NT2/D1 (cell line): ENCODE results near the gene FKBP7.
"Not testable (repeated sequence)": the region's sequence is repeated elsewhere in the genome, so short reads cannot be mapped to it uniquely, and the experiment has no call there.

ENCODE experiments used
- DNase-seq: peaks from one replicate; pipeline ENCODE4 v3.0.0-alpha.2; 2011; ENCODE audit warnings: low read depth, low spot score
- H3K27me3 ChIP-seq: 2 replicates; pipeline ENCODE4 v1.6.0; 2011; ENCODE audit warnings: mild to moderate bottlenecking; ENCODE audit not compliant: insufficient read length, insufficient read depth
- H3K36me3 ChIP-seq: 2 replicates; pipeline ENCODE4 v1.6.1; 2011; ENCODE audit warnings: mild to moderate bottlenecking, low read length, mixed read lengths; ENCODE audit not compliant: insufficient read depth, insufficient read length
- H3K4me1 ChIP-seq: 2 replicates; pipeline ENCODE4 v1.5.1; 2011; ENCODE audit not compliant: insufficient read depth, insufficient read length
- H3K4me3 ChIP-seq: 2 replicates; pipeline ENCODE4 v1.5.1; 2011; ENCODE audit warnings: low read depth; ENCODE audit not compliant: insufficient read length
- H3K9ac ChIP-seq: 2 replicates; pipeline ENCODE4 v1.6.0; 2011; ENCODE audit warnings: low read depth; ENCODE audit not compliant: insufficient read length
- H3K9me3 ChIP-seq: 2 replicates; pipeline ENCODE4 v1.5.1; 2011; ENCODE audit warnings: mild to moderate bottlenecking, low read length; ENCODE audit not compliant: insufficient read depth
- SUZ12 ChIP-seq: IDR thresholded peaks from 2 replicates; pipeline ENCODE4 v1.6.1; 2011; ENCODE audit not compliant: insufficient read length, insufficient read depth; ENCODE audit errors: extremely low read depth
- YY1 ChIP-seq: IDR thresholded peaks from 2 replicates; pipeline ENCODE4 v1.6.1; 2011; ENCODE audit not compliant: insufficient read length, insufficient read depth
- ZNF274 ChIP-seq: IDR thresholded peaks from 2 replicates; pipeline ENCODE4 v1.6.1; 2011; ENCODE audit warnings: mild to moderate bottlenecking, low read depth, low read length

FKBP7 gene

GRCh38 chr2:178477443-178478129, 814 bp downstream of the FKBP7 start:
- no peak for DNase-seq
- H3K9me3 ChIP-seq = no peaks in the 10 kb centered on the region
- TF ChIP-seq SUZ12 = no peak
- TF ChIP-seq YY1 = no peak
- no peak for TF ChIP-seq ZNF274
- H3K4me1 ChIP-seq = no peaks in the 10 kb centered on the region
- H3K9ac ChIP-seq = peak overlapping the region; percentile 76
- H3K27me3 ChIP-seq = peaks cover 18% of the 10 kb centered on the region
- peak overlapping the region; percentile 81 for H3K4me3 ChIP-seq
- no peaks in the 10 kb centered on the region for H3K36me3 ChIP-seq

- Histone ChIP-seq H3K9me3 (no peaks in the 10 kb centered on the region), H3K36me3 (no peaks in the 10 kb centered on the region), H3K9ac (no peak overlapping the region), H3K4me3 (no peak overlapping the region), H3K27me3 (peaks cover 17% of the 10 kb centered on the region), H3K4me1 (no peaks in the 10 kb centered on the region)
- TF ChIP-seq SUZ12 (no peak), YY1 (no peak), ZNF274 (no peak)
- DNase-seq = no peak
Measured at GRCh38 chr2:178476477-178476876, 1.9 kb downstream of the FKBP7 start.

GRCh38 chr2:178474560-178474959, 3.8 kb downstream of the FKBP7 start:
- Histone ChIP-seq H3K36me3 (no peaks in the 10 kb centered on the region), H3K9me3 (no peaks in the 10 kb centered on the region), H3K27me3 (peaks cover 5% of the 10 kb centered on the region), H3K4me1 (no peaks in the 10 kb centered on the region), H3K4me3 (no peak overlapping the region), H3K9ac (no peak overlapping the region)
- TF ChIP-seq SUZ12 (no peak), ZNF274 (no peak), YY1 (no peak)
- DNase-seq = no peak

- TF ChIP-seq ZNF274 = no peak
- no peak for TF ChIP-seq SUZ12
- TF ChIP-seq YY1 = no peak
Measured at GRCh38 chr2:178473931-178474330, 4.5 kb downstream of the FKBP7 start.

GRCh38 chr2:178473373-178473772, 5.0 kb downstream of the FKBP7 start:
- DNase-seq = no peak
- H3K4me1 ChIP-seq = no peaks in the 10 kb centered on the region
- H3K36me3 ChIP-seq = peaks cover 5% of the 10 kb centered on the region
- no peaks in the 10 kb centered on the region for H3K27me3 ChIP-seq
- H3K9me3 ChIP-seq = no peaks in the 10 kb centered on the region
- TF ChIP-seq ZNF274 (no peak), YY1 (no peak), SUZ12 (no peak)
- H3K9ac ChIP-seq = no peak overlapping the region
- H3K4me3 ChIP-seq = no peak overlapping the region

More at GRCh38 chr2:178473931-178474330, 4.5 kb downstream of the FKBP7 start:
- Histone ChIP-seq H3K4me3 (no peak overlapping the region), H3K9ac (no peak overlapping the region), H3K27me3 (no peaks in the 10 kb centered on the region), H3K4me1 (no peaks in the 10 kb centered on the region), H3K36me3 (peaks cover 2% of the 10 kb centered on the region), H3K9me3 (no peaks in the 10 kb centered on the region)
- no peak for DNase-seq

GRCh38 chr2:178471313-178471712, 7.1 kb downstream of the FKBP7 start:
- H3K4me3 ChIP-seq, H3K9ac ChIP-seq, H3K27me3 ChIP-seq, H3K9me3 ChIP-seq, H3K36me3 ChIP-seq, H3K4me1 ChIP-seq, DNase-seq: not testable (repeated sequence)

- Histone ChIP-seq H3K36me3 (peaks cover 15% of the 10 kb centered on the region), H3K27me3 (no peaks in the 10 kb centered on the region), H3K4me3 (no peak overlapping the region), H3K4me1 (no peaks in the 10 kb centered on the region), H3K9ac (no peak overlapping the region), H3K9me3 (no peaks in the 10 kb centered on the region)
- DNase-seq = no peak
- TF ChIP-seq YY1 = no peak
- no peak for TF ChIP-seq ZNF274
- no peak for TF ChIP-seq SUZ12
Measured at GRCh38 chr2:178469219-178469849, 9.1 kb downstream of the FKBP7 start.
